DMS114 treated with DMSO at 0.1 percent for 48 hours (cell line): Measurements from ENCODE around the gene AMY1A.
"Not testable (repeated sequence)": the region's sequence is repeated elsewhere in the genome, so short reads cannot be mapped to it uniquely, and the experiment has no call there.

Source experiments
- DNase-seq: peaks from one replicate; lab custom pipeline; 2025; ENCODE audit not compliant: unreplicated experiment; lab: John Stamatoyannopoulos, UW

The AMY1A gene

DNA sequence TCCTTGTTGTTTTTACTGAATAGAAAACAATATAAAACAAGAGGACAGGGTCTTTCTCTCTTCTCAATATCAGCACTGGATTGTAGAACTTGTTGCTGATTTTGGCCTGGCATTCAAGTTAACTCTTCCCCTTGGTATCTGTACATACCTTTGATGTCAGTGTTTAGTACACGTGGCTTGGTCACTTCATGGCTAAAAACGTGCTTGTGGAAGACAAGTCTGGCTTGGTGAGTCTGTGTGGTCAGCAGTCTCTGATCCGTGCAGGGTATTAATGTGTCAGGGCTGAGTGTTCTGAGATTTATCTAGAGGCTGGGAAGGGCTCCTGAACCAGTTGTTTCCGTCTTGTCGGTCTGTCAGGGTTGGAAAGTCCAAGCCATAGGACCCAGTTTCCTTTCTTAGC, at the start of gene AMY1A:
Gene AMY1A, plus strand, starts transcription at position 301 of the 400 bp plus-strand sequence. CDS start 571 bp downstream, outside the sequence.
- DNase-seq, result not testable (repeated sequence)

GRCh38 chr1:103616362-103616761, 39.2 kb upstream of the AMY1A start:
- no peak for DNase-seq

- not testable (repeated sequence) for DNase-seq
Observed at GRCh38 chr1:103616994-103617477, 38.5 kb upstream of the AMY1A start, which contains the start of gene AMY2A. TSS of gene AMY2A (plus strand) at chr1:103617427. CDS start at chr1:103617441, 14 bp downstream.

GRCh38 chr1:103627436-103627835, 28.1 kb upstream of the AMY1A start:
- DNase-seq, result not testable (repeated sequence)

- DNase-seq, result not testable (repeated sequence)
Observed at GRCh38 chr1:103641194-103641593, 14.4 kb upstream of the AMY1A start.

- not testable (repeated sequence) for DNase-seq
Observed at GRCh38 chr1:103643908-103644307, 11.7 kb upstream of the AMY1A start.

DNA sequence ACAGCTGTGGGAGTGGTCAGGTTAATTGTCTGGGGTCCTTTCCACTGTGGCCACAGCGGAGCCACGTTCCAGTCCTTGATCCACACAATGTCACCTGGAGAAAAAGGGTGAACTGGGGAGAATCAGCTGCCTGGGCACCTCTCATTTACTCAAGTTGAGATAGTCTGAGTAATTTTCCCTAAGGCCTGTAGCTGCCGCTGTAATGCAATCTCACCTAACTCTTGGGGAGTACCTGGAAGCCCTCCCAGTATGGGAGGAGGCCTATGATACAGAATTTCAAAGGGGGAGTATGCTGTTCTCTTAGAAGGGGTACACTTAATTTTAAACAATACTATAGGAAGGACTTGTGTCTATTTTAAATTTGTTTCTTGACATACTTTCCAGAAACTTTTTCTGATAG, 5.3 kb upstream of the AMY1A start:
- DNase-seq, result not testable (repeated sequence)

DNA sequence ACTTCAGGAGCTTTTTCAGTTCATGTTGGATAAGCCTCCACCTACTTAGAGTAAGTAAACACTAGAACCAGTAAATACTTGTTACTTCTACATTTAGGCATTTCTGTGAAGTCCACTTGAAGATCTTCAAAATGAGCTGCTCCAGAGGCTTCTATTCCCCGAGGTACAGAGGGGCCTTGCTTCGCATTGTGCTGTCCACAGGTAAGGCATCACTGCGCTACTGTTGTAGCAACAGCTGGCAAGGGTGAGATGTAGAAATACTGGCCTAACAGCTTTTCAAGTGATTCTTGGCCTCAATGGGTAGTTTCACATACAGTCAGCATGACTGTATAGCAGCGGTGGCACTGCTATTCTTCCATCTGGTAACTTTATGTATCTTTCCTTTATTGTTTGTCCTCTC, 4.7 kb upstream of the AMY1A start:
- DNase-seq, result not testable (repeated sequence)

DNA sequence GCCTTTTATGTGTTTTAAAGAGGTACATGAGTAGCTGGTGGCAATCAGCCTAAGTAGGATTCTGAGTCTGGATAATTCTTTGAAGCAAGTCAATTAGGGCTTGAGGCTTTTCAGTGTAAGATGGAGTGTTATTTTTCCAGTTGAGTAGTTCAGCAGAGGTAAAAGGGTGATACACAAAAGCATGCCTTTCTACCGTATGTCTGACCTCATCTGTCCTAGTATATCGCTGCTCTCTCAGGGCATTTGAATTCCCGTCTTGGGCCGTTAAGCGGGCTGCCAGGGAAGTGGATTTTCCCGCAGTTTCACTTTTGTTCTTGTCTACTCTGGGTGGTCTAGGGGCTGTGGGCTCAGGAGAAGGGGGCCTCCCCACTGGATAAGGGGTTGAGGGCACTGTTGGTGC, 1.4 kb upstream of the AMY1A start:
- DNase-seq, result not testable (repeated sequence)

GRCh38 chr1:103676335-103676734, 20.8 kb downstream of the AMY1A start:
- not testable (repeated sequence) for DNase-seq

GRCh38 chr1:103696110-103696509, 40.5 kb downstream of the AMY1A start, which contains the start of gene AMY1B:
TSS of gene AMY1B (minus strand) at chr1:103696210. CDS start at chr1:103695639, 571 bp downstream.
- DNase-seq, result not testable (repeated sequence)

DNA sequence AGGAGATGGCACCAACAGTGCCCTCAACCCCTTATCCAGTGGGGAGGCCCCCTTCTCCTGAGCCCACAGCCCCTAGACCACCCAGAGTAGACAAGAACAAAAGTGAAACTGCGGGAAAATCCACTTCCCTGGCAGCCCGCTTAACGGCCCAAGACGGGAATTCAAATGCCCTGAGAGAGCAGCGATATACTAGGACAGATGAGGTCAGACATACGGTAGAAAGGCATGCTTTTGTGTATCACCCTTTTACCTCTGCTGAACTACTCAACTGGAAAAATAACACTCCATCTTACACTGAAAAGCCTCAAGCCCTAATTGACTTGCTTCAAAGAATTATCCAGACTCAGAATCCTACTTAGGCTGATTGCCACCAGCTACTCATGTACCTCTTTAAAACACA, 41.9 kb downstream of the AMY1A start:
- DNase-seq, result not testable (repeated sequence)

DNA sequence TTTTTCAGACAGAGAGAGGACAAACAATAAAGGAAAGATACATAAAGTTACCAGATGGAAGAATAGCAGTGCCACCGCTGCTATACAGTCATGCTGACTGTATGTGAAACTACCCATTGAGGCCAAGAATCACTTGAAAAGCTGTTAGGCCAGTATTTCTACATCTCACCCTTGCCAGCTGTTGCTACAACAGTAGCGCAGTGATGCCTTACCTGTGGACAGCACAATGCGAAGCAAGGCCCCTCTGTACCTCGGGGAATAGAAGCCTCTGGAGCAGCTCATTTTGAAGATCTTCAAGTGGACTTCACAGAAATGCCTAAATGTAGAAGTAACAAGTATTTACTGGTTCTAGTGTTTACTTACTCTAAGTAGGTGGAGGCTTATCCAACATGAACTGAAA, 45.1 kb downstream of the AMY1A start:
- not testable (repeated sequence) for DNase-seq

DNA sequence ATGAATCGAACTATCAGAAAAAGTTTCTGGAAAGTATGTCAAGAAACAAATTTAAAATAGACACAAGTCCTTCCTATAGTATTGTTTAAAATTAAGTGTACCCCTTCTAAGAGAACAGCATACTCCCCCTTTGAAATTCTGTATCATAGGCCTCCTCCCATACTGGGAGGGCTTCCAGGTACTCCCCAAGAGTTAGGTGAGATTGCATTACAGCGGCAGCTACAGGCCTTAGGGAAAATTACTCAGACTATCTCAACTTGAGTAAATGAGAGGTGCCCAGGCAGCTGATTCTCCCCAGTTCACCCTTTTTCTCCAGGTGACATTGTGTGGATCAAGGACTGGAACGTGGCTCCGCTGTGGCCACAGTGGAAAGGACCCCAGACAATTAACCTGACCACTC, 45.7 kb downstream of the AMY1A start:
- not testable (repeated sequence) for DNase-seq

- not testable (repeated sequence) for DNase-seq
Observed at GRCh38 chr1:103707670-103708069, 52.1 kb downstream of the AMY1A start.

GRCh38 chr1:103710381-103710780, 54.8 kb downstream of the AMY1A start:
- not testable (repeated sequence) for DNase-seq
